Activated naive CD8-positive, alpha-beta T cell treated with anti-CD3 and anti-CD28 coated beads, Interleukin-2, amount 50 U/mL, for 24 hours (primary cell): ENCODE measurements around the gene BCR.
A peak's percentile ranks its signal among the peaks of the same experiment; 100 is the strongest.

ENCODE experiments used
- ATAC-seq: fragments of 150-1000 bp; cut with Tn5 transposase; one replicate; pipeline ENCODE4 v1.10.0; 2021
- DNase-seq: peaks from one replicate; pipeline ENCODE4 v3.0.0; 2021
- H3K27ac Mint-ChIP-seq: one replicate; pipeline ENCODE4 v1.8.0; 2021; ENCODE audit warnings: mild to moderate bottlenecking, mixed read lengths
- H3K27me3 Mint-ChIP-seq: one replicate; pipeline ENCODE4 v1.8.0; 2021; ENCODE audit warnings: mixed read lengths
- H3K36me3 Mint-ChIP-seq: one replicate; pipeline ENCODE4 v1.8.0; 2021; ENCODE audit warnings: low read depth, mixed read lengths
- H3K4me1 Mint-ChIP-seq: one replicate; pipeline ENCODE4 v1.8.0; 2021; ENCODE audit warnings: mixed read lengths
- H3K4me3 Mint-ChIP-seq: one replicate; pipeline ENCODE4 v1.8.0; 2021; ENCODE audit warnings: mild to moderate bottlenecking, moderate library complexity, mixed read lengths
- H3K9me3 Mint-ChIP-seq: one replicate; pipeline ENCODE4 v1.8.0; 2021; ENCODE audit warnings: mixed read lengths

The BCR gene

DNA sequence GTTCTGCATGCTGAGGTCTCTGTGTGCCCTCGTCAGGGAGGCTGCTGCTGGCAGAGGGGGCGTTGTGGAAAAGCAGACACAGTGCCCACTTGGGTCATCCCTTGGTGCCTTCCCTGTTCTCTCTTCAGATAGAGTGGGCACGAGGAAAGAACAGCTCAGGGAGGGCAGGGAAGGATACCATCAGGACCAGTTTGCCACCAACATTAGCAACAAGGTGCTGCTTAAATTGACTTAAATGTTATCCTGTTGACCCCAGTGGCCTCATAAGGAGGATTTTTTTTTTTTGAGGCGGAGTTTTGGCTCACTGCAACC, 91.2 kb downstream of the BCR start:
- Mint-ChIP-seq H3K27me3 (no peaks in the 10 kb centered on the region), H3K4me1 (peaks cover 13% of the 10 kb centered on the region), H3K27ac (no peak overlapping the region), H3K9me3 (no peaks in the 10 kb centered on the region), H3K4me3 (no peak overlapping the region), H3K36me3 (peaks cover 9% of the 10 kb centered on the region)
- no peak for DNase-seq
- ATAC-seq, result no peak

DNA sequence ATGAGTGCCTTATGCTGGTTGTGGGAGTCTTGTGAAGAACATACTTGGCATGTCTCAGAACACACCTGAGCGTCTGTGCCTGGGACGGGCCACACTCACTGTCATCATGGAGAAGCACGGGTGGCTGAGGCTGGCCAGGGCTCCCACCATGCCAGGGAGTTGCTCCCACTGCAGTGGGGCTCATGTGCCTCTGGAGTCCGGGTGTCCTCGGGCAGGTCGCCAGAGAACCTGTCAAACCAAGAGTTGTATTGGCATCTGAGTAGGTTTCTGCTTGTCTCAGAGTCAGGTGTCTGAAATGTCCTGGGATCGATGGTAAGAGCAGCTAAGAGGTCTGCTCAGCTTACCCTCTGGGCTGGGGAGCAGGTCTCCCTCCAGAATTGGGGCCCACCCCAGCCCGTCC, 92.1 kb downstream of the BCR start:
- Mint-ChIP-seq H3K36me3 (peaks cover 9% of the 10 kb centered on the region), H3K4me1 (peaks cover 18% of the 10 kb centered on the region), H3K27me3 (no peaks in the 10 kb centered on the region), H3K9me3 (no peaks in the 10 kb centered on the region), H3K27ac (no peak overlapping the region), H3K4me3 (no peak overlapping the region)
- ATAC-seq (no peak), DNase-seq (no peak)

DNA sequence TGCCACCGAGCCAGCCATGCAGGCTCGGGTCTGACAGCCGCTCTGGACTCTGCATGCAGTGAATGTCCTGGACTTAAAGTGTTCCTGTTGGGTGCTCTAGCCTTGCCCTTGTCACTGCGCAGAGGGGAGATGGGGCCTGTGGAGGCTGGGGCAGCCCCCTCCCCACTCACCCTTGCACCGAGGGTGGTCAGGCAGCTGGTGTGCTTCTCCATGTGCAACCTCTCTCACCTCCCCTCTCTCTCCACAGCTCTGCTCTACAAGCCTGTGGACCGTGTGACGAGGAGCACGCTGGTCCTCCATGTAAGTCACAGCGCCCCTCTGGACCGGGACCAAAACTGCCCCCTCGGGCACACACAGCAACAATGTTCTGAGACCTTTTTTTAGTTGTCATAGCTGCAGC, 92.5 kb downstream of the BCR start:
- no peak for ATAC-seq
- Mint-ChIP-seq H3K4me3 (no peak overlapping the region), H3K4me1 (peaks cover 20% of the 10 kb centered on the region), H3K27ac (no peak overlapping the region), H3K27me3 (no peaks in the 10 kb centered on the region), H3K36me3 (peaks cover 9% of the 10 kb centered on the region), H3K9me3 (no peaks in the 10 kb centered on the region)
- no peak for DNase-seq

DNA sequence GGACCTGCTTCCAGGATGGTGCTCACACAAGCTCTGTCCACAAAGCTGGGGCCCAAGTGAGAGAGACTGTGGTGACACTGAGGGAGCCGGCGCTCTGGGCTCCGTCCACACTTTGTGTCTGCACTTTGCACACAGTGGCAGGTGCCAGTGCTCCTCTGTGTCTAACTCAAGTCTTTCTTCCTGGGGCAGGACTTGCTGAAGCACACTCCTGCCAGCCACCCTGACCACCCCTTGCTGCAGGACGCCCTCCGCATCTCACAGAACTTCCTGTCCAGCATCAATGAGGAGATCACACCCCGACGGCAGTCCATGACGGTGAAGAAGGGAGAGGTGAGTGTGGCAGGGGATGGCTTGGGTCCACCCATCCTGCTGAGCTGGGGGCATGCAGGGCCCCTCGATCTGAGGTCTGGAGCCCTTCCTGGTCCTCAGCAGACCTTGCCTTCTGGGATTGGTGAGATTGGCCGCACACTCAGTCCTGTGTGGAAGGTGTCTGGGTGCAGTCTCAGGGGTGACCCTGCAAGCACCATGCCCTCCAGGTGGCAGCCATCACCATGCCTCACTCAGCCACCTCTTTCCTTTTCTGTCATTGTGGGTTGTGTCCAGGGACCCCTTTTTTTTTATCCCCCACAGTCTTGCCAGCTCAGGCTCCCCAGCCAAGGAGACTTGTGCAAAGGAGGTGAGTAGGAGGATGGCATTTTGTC, 93.3 kb downstream of the BCR start:
- ATAC-seq (no peak), DNase-seq (no peak)
- no peak overlapping the region for H3K4me3 Mint-ChIP-seq
- no peaks in the 10 kb centered on the region for H3K27me3 Mint-ChIP-seq
- H3K36me3 Mint-ChIP-seq, result peaks cover 7% of the 10 kb centered on the region
- peaks cover 24% of the 10 kb centered on the region for H3K4me1 Mint-ChIP-seq
- no peak overlapping the region for H3K27ac Mint-ChIP-seq
- no peaks in the 10 kb centered on the region for H3K9me3 Mint-ChIP-seq

DNA sequence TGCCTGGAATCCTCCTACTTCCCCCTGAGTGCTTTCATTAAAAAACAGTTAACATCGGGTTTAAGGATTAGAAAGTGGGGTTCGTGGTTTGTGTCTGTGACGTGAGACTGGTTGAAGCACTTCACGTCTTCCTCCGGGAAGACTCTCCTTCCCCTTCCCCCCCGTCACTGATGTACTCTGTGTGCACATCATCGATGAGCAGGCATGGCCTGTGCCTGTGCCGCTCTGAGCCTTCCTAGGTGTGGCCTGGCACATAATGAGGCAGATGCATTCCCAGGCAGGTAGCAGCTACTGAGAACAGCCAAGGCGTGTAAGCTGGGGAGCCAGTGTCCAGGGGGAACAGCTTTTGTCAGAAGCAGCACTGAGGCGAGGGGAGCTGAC, 93.8 kb downstream of the BCR start:
- no peaks in the 10 kb centered on the region for H3K27me3 Mint-ChIP-seq
- no peak overlapping the region for H3K4me3 Mint-ChIP-seq
- H3K9me3 Mint-ChIP-seq, result no peaks in the 10 kb centered on the region
- H3K27ac Mint-ChIP-seq, result no peak overlapping the region
- no peak for DNase-seq
- H3K4me1 Mint-ChIP-seq, result peaks cover 29% of the 10 kb centered on the region
- no peak for ATAC-seq
- H3K36me3 Mint-ChIP-seq, result peaks cover 7% of the 10 kb centered on the region

DNA sequence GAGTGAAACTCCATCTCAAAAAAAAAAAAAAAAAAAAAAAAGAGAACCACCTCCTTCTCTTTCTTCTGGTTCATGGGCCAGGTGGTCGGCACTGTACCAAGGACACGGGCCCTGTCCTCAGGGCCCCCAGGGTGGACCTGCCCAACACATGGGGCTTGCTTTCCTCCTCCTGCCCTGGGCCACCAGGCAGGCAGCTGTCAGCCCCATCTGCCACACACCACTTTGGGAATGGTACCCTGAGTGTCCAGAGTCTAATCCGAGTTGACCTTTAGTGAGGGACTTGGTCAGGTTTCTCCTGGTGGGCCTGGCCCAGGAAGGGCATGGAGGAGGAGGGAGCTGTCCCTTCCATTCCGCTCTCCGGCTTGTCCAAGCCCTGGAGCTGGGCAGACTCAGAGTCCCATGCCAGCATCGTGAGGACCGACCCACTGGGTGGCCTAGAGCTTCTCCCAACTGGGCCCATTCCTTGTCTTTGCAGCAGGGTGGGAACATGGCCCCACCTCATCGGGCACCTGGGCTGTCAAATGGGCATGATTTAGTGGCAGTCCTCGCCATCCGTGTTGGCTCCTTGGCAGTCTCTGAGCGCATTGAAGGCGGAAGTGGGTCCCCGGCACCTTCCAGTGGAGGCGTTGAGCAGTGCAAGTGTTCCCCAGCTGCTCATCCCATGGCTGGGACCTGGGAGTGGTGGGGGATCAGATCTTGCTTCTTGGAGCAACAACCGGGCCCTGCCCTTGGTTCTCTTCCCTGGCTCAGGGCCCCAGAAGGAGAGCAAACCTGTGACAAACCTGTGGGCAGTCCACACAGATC, 94.8 kb downstream of the BCR start:
- ATAC-seq, result no peak
- H3K9me3 Mint-ChIP-seq, result no peaks in the 10 kb centered on the region
- peaks cover 29% of the 10 kb centered on the region for H3K4me1 Mint-ChIP-seq
- H3K4me3 Mint-ChIP-seq, result no peak overlapping the region
- no peak for DNase-seq
- peaks cover 7% of the 10 kb centered on the region for H3K36me3 Mint-ChIP-seq
- H3K27me3 Mint-ChIP-seq, result no peaks in the 10 kb centered on the region
- H3K27ac Mint-ChIP-seq, result no peak overlapping the region

DNA sequence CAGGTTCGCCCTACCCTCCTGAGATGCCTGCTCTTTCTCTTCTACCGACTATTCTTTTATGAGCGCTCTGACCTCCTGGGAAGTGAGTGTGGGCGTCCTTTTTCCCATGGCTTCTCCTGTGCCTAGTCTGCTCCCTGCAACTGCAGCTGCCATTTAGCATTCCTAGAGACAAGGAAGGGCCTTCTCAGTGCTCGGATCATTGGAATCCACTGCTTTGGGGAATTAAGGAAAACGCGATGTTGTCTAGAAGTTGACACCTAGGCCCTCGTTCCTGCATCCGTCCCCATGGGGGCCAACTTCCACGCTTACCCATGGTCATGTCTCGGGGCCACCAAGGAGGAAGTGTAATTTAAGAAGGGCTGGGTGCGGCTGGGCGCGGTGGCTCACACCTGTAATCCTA, 95.4 kb downstream of the BCR start:
- H3K36me3 Mint-ChIP-seq, result peaks cover 7% of the 10 kb centered on the region
- H3K9me3 Mint-ChIP-seq, result no peaks in the 10 kb centered on the region
- no peaks in the 10 kb centered on the region for H3K27me3 Mint-ChIP-seq
- no peak overlapping the region for H3K4me3 Mint-ChIP-seq
- H3K4me1 Mint-ChIP-seq, result peaks cover 32% of the 10 kb centered on the region
- ATAC-seq (no peak), DNase-seq (no peak)
- no peak overlapping the region for H3K27ac Mint-ChIP-seq

DNA sequence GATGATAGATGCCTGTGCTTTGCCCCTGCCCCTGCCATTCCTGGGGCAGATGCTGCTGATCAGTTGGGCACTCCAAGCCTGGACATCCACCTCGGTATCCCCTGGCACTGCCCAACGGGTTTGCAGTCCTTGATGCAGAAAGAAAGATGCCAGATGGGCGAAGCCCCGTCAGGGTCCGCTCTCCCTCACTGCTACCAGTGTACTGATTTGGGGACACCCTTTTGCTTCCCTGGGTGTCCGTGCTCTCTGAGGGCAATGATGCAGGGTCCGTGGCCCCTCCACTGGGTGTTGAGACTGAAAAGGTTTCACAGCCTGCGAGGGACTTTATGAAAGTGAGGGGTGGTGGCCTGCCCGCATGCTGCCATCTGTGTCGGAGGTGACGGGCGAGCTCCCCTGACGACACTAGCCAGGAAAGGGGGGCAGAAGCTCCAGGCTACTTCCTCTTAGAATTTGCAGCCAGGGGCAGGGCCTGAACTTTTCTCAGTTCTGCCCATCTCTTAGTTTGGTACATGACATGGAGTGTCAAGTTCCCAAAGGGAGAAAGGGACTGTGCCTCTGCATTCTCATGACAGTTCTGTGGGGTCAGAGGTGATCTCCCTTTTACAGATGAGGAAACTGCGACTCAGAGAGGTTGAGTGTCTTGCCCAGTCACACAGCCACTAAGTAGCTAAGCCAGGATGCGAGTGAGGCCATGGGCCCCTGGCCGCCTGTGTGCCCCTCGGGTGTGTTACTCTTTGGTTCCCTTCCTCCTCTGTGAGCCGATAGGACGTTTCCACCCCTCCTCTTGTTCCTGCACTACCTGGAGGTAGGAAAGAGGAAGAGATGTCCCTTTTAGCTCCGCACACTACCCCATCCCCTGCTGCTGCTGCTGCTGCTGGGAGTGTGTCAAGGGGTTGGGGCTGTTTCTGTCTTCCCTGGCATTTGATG, 96.6 kb downstream of the BCR start:
- no peak for ATAC-seq
- Mint-ChIP-seq H3K9me3 (no peaks in the 10 kb centered on the region), H3K4me1 (peaks cover 40% of the 10 kb centered on the region), H3K27me3 (no peaks in the 10 kb centered on the region), H3K36me3 (peaks cover 7% of the 10 kb centered on the region), H3K27ac (peak overlapping the region; percentile 27), H3K4me3 (no peak overlapping the region)
- no peak for DNase-seq

DNA sequence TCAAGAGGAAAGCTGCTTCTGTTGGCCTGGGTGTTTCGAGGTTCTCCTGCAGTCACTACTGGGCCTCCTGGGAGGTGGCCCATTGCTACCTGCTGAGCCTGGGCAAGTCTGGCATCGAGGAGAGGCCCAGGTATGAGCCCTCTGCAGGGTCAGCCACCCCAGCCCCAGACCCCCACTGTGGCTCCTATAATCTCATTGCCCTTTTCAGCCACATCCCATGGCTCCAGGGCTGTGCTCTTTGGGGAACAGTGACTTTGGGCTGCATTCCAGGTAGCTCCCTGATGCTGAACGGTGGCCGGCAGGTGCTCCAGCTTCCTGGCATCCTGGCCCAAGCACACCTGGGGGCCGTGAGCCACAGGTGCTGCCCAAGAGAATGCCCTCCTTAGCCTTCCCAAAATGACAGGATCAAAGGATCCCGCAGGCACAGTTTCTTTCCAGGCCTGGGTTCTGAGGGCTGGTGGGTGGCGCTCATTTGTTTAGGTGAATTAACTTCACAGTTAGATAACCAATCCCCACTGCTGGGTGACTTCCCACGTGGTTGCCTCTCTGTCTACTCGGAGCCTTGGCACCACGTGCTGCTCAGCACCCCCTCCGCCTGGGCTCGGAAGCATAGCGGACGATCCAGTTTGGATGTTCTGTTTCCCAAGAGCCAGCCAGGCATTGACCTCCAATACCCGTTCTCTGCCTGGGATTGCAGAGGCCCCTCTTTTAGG, 97.4 kb downstream of the BCR start:
- Mint-ChIP-seq H3K9me3 (no peaks in the 10 kb centered on the region), H3K36me3 (peaks cover 7% of the 10 kb centered on the region), H3K27me3 (no peaks in the 10 kb centered on the region), H3K27ac (peak overlapping the region; percentile 27), H3K4me1 (peaks cover 40% of the 10 kb centered on the region), H3K4me3 (no peak overlapping the region)
- DNase-seq (no peak), ATAC-seq (no peak)

DNA sequence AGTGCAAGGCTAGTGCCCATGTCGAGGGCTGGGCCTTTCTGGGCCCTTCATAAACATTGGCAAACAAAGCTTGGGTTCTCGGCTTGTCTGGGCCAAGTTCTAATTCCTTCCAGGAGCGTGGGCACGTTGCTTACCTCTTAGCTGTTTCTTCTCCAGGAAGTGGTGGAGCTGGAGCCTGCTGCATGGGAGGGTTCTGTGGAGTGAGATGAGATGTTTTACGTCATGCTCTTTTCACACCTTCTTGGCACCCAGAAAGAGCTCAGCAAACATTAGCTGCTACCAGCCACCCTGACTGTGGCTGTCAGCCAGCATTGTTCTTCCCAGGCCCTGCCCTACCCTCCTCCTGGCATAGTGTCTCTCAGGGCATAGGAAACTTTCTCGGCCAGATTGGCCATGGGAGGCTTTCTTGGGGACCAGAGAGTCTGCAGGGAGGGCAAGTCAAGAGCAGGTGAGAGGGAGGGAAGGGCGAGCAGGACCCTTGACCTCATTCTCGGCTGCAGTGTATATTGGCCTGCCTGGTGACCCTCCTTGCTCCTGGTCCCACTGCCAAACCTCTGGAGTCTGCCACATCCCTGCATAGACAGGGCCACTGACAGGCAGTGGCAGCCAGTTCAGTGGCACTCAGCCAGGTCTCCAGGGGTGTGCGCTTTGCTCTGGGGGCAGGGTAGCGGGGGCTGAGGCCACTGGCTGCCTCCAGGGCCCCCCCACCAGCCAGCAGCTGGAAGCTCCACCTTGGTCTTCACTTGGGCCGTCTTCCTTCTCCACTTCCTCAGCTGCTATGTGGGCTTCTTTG, 98.8 kb downstream of the BCR start:
- no peaks in the 10 kb centered on the region for H3K27me3 Mint-ChIP-seq
- H3K36me3 Mint-ChIP-seq, result no peaks in the 10 kb centered on the region
- H3K9me3 Mint-ChIP-seq, result no peaks in the 10 kb centered on the region
- peaks cover 40% of the 10 kb centered on the region for H3K4me1 Mint-ChIP-seq
- H3K4me3 Mint-ChIP-seq, result no peak overlapping the region
- peak; percentile 22 for ATAC-seq
- DNase-seq, result no peak
- peak overlapping the region; percentile 27 for H3K27ac Mint-ChIP-seq

DNA sequence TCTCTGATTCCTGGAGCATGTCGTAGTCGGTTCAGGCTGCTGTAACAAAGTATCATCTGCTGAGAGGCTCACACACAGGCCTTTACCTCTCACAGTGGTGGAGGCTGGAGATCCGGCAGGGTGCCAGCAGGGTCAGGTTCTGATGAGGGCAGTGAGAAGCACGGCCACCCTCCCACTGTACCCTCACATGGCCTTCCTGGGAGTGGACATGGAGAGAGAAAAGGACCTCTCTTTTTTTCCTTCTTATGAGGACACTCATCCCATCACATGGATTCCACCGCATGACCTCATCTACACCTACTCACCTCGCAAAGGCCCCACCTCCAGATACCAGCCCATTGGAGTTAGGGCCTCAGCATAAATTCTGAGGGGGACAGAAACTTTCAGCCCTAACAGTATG, 99.5 kb downstream of the BCR start:
- Mint-ChIP-seq H3K4me3 (no peak overlapping the region), H3K27me3 (no peaks in the 10 kb centered on the region), H3K36me3 (no peaks in the 10 kb centered on the region), H3K4me1 (peaks cover 40% of the 10 kb centered on the region), H3K27ac (no peak overlapping the region), H3K9me3 (no peaks in the 10 kb centered on the region)
- no peak for DNase-seq
- no peak for ATAC-seq

DNA sequence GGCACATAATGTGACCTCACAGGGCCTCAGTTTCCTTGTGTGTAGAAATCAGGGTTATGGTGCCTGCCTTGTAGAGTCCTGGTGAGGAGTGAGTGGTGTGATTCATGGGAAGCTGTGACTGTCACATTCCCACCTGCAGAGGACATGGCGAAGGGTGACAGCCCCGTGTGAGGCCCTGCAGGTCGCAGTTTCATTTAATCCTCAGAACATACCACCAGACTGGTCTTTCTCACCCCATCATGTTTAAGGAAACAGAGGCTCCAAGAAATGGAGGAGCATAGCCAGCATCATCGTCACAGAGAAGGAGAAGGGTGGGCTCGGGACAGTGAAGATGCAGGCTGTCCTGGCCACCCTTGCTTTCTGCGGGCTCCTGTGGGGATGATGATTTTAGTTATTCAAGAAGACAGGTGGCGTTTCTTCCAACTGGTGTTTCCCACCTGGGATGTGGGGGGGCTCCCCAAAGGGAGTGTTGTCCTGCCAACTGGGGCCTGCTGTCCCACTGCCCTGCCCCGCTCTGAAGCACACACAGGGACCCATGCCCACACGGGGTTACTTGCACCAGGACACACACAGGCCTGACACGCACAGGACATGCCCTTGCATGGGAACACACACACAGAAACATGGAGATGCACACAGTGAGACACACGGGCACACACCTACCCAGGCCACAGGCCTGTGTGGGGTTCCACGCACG, 100.2 kb downstream of the BCR start:
- peak overlapping the region; percentile 52 for H3K27ac Mint-ChIP-seq
- H3K36me3 Mint-ChIP-seq, result no peaks in the 10 kb centered on the region
- H3K27me3 Mint-ChIP-seq, result no peaks in the 10 kb centered on the region
- H3K9me3 Mint-ChIP-seq, result no peaks in the 10 kb centered on the region
- DNase-seq, result no peak
- ATAC-seq, result peak; percentile 25
- H3K4me1 Mint-ChIP-seq, result peaks cover 40% of the 10 kb centered on the region
- no peak overlapping the region for H3K4me3 Mint-ChIP-seq

DNA sequence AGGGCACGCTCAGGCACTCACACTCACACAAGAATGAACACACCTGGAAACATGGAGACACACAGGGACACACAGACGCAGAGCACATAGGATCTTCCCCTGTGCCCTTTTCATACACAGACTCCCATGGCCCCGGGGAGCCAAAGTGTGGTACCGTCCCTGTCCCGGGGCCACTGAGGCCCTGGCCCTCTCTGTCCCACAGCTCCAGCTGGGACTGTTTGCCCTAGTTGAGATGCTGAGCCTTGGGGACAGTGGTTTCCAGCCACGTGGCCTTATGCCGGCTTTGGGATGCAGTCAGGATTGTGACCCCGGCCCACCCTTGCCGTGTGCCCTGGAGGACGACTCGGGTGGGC, 100.7 kb downstream of the BCR start:
- Mint-ChIP-seq H3K4me3 (no peak overlapping the region), H3K9me3 (no peaks in the 10 kb centered on the region), H3K27me3 (no peaks in the 10 kb centered on the region), H3K27ac (no peak overlapping the region), H3K36me3 (no peaks in the 10 kb centered on the region), H3K4me1 (peaks cover 40% of the 10 kb centered on the region)
- ATAC-seq (no peak), DNase-seq (no peak)
